Loucy (cell line): Measurements from ENCODE around the gene RHBDF2.
A peak's percentile ranks its signal among the peaks of the same experiment; 100 is the strongest.

ENCODE experiments used
- H2AFZ ChIP-seq: fragments of 200-600 bp; sonication (generic); 2 replicates; pipeline ENCODE4 v1.6.0; 2016; ENCODE audit warnings: antibody characterized with exemption, mild to moderate bottlenecking, low read length, moderate library complexity
- H3F3A ChIP-seq: fragments of 200-600 bp; 2 replicates; pipeline ENCODE4 v1.6.0; 2016; ENCODE audit warnings: antibody characterized with exemption, low read depth, mild to moderate bottlenecking
- H3K27me3 ChIP-seq: fragments of 200-600 bp; sonication (generic); 2 replicates; pipeline ENCODE4 v1.6.1; 2014; ENCODE audit warnings: low read length, mild to moderate bottlenecking; ENCODE audit not compliant: insufficient read depth, poor library complexity, severe bottlenecking
- H3K36me3 ChIP-seq: fragments of 200-600 bp; sonication (generic); 2 replicates; pipeline ENCODE4 v1.6.1; 2016; ENCODE audit warnings: low read length; ENCODE audit not compliant: insufficient read depth
- H3K4me1 ChIP-seq: fragments of 200-600 bp; sonication (generic); 2 replicates; pipeline ENCODE4 v1.5.1; 2014; ENCODE audit warnings: low read length, mild to moderate bottlenecking; ENCODE audit not compliant: insufficient read depth, poor library complexity, severe bottlenecking
- H3K4me2 ChIP-seq: fragments of 200-600 bp; sonication (generic); 2 replicates; pipeline ENCODE4 v1.6.0; 2014; ENCODE audit warnings: antibody characterized with exemption, low read length, low read depth, mild to moderate bottlenecking; ENCODE audit not compliant: poor library complexity, severe bottlenecking
- H3K4me3 ChIP-seq: fragments of 200-600 bp; sonication (generic); 2 replicates; pipeline ENCODE4 v1.5.1; 2014; ENCODE audit warnings: low read length, mild to moderate bottlenecking, mixed read lengths; ENCODE audit not compliant: poor library complexity, severe bottlenecking
- H3K79me2 ChIP-seq: fragments of 200-600 bp; sonication (generic); 2 replicates; pipeline ENCODE4 v1.6.1; 2014; ENCODE audit warnings: low read length; ENCODE audit not compliant: insufficient read depth
- H3K9ac ChIP-seq: fragments of 200-600 bp; sonication (generic); 2 replicates; pipeline ENCODE4 v1.6.0; 2014; ENCODE audit warnings: mild to moderate bottlenecking, low read depth, low read length, moderate library complexity; ENCODE audit not compliant: poor library complexity, severe bottlenecking
- H3K9me2 ChIP-seq: fragments of 200-600 bp; sonication (generic); replicated peaks from 2 replicates; pipeline ENCODE4 v1.6.1; 2016; ENCODE audit warnings: low read depth, low read length, mixed read lengths
- H3K9me3 ChIP-seq: fragments of 200-600 bp; sonication (generic); 2 replicates; pipeline ENCODE4 v1.6.1; 2014; ENCODE audit warnings: mild to moderate bottlenecking, antibody characterized with exemption, low read length, low read depth; ENCODE audit not compliant: insufficient read depth
- H4K20me1 ChIP-seq: fragments of 200-600 bp; sonication (generic); 2 replicates; pipeline ENCODE4 v1.6.0; 2014; ENCODE audit warnings: antibody characterized with exemption, low read length, mild to moderate bottlenecking; ENCODE audit not compliant: insufficient read depth, poor library complexity, severe bottlenecking
- CTCF ChIP-seq: fragments of 200-600 bp; sonication (generic); conservative IDR thresholded peaks from 2 replicates; pipeline ENCODE4 v1.5.1; 2014; ENCODE audit warnings: mild to moderate bottlenecking, antibody characterized with exemption, low read length
- EZH2phosphoT487 ChIP-seq: fragments of 200-600 bp; IDR thresholded peaks from 2 replicates; pipeline ENCODE4 v1.6.1; 2018; ENCODE audit warnings: antibody characterized with exemption, mild to moderate bottlenecking, moderate library complexity, borderline replicate concordance

Gene RHBDF2

GRCh38 chr17:76467809-76468633, 33.2 kb downstream of the RHBDF2 start:
- Histone ChIP-seq H3K4me2 (no peak overlapping the region), H3K9ac (no peak overlapping the region), H3K9me2 (no peaks in the 10 kb centered on the region), H3K4me1 (no peaks in the 10 kb centered on the region), H4K20me1 (no peaks in the 10 kb centered on the region), H3K79me2 (no peaks in the 10 kb centered on the region), H3K36me3 (no peaks in the 10 kb centered on the region), H3F3A (no peaks in the 10 kb centered on the region), H2AFZ (no peak overlapping the region), H3K27me3 (no peaks in the 10 kb centered on the region), H3K4me3 (no peak overlapping the region), H3K9me3 (no peaks in the 10 kb centered on the region)
- TF ChIP-seq CTCF (no peak), EZH2phosphoT487 (no peak)

- Histone ChIP-seq H3K9me3 (no peaks in the 10 kb centered on the region), H3K79me2 (no peaks in the 10 kb centered on the region), H3K4me1 (no peaks in the 10 kb centered on the region), H3F3A (no peaks in the 10 kb centered on the region), H3K36me3 (no peaks in the 10 kb centered on the region), H3K27me3 (no peaks in the 10 kb centered on the region), H3K4me3 (no peak within 1 kb of the TSS), H2AFZ (no peak within 1 kb of the TSS), H4K20me1 (no peaks in the 10 kb centered on the region), H3K9ac (peak within 1 kb of the TSS; percentile 26), H3K4me2 (no peak within 1 kb of the TSS), H3K9me2 (no peaks in the 10 kb centered on the region)
- no peak for TF ChIP-seq EZH2phosphoT487
- no peak for TF ChIP-seq CTCF
Measured at GRCh38 chr17:76467366-76467765, 33.9 kb downstream of the RHBDF2 start, which contains the start of gene AANAT. TSS of gene AANAT (plus strand) at chr17:76467603. CDS start at chr17:76468747, 1,144 bp downstream.

GRCh38 chr17:76466775-76467130, 34.5 kb downstream of the RHBDF2 start:
- no peak overlapping the region for H3K4me3 ChIP-seq
- H3K36me3 ChIP-seq, result no peaks in the 10 kb centered on the region
- no peak overlapping the region for H3K9ac ChIP-seq
- no peaks in the 10 kb centered on the region for H3K27me3 ChIP-seq
- no peaks in the 10 kb centered on the region for H3K4me1 ChIP-seq
- no peaks in the 10 kb centered on the region for H3F3A ChIP-seq
- TF ChIP-seq CTCF, result no peak
- TF ChIP-seq EZH2phosphoT487, result no peak
- H3K4me2 ChIP-seq, result no peak overlapping the region
- no peaks in the 10 kb centered on the region for H3K9me2 ChIP-seq
- no peaks in the 10 kb centered on the region for H3K9me3 ChIP-seq
- H3K79me2 ChIP-seq, result no peaks in the 10 kb centered on the region
- H4K20me1 ChIP-seq, result no peaks in the 10 kb centered on the region
- no peak overlapping the region for H2AFZ ChIP-seq
